ENCODE data around the gene NOTCH3. TPM values are rescaled to one million over a fixed set of nuclear protein-coding genes. Genes with fewer than 3 reads are reported as not detected.

NOTCH3 gene
- total RNA-seq, 4 donors from 2014 or later, result 19.9 to 78.7 (median 49.1) TPM

- peaks cover 3 to 16% (median 13%) of the 10 kb centered on the region in 4 donors for H3K4me1 ChIP-seq
- H3K27me3 ChIP-seq, result peaks cover 0 to 44% (median 17%) of the 10 kb centered on the region in 4 donors
- WGBS, result 98% methylated on average over 11 of the region's 18 CpGs
- peaks cover 0 to 16% (median 0%) of the 10 kb centered on the region in 4 donors for H3K36me3 ChIP-seq
- intact Hi-C loops (cut with DNase I), result no loop called here
- no peak for DNase-seq (ENCODE audit: extremely low spot score)
- H3K27ac ChIP-seq (replicated peaks in 1 of 4), result no peak overlapping the region
- H3K4me3 ChIP-seq, result no peak overlapping the region
- H3K9me3 ChIP-seq, result no peaks in the 10 kb centered on the region
- TF ChIP-seq POLR2A (IDR thresholded peaks at IDR 0.05; ENCODE audit: low read depth) (no peak), POLR2AphosphoS5 (IDR thresholded peaks at IDR 0.05) (no peak)
- TF ChIP-seq, protein P1, sequence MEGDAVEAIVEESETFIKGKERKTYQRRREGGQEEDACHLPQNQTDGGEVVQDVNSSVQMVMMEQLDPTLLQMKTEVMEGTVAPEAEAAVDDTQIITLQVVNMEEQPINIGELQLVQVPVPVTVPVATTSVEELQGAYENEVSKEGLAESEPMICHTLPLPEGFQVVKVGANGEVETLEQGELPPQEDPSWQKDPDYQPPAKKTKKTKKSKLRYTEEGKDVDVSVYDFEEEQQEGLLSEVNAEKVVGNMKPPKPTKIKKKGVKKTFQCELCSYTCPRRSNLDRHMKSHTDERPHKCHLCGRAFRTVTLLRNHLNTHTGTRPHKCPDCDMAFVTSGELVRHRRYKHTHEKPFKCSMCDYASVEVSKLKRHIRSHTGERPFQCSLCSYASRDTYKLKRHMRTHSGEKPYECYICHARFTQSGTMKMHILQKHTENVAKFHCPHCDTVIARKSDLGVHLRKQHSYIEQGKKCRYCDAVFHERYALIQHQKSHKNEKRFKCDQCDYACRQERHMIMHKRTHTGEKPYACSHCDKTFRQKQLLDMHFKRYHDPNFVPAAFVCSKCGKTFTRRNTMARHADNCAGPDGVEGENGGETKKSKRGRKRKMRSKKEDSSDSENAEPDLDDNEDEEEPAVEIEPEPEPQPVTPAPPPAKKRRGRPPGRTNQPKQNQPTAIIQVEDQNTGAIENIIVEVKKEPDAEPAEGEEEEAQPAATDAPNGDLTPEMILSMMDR (IDR thresholded peaks at IDR 0.05), result no peak
Measured at GRCh38 chr19:15191514-15191913, 9.3 kb downstream of the NOTCH3 start.

DNA sequence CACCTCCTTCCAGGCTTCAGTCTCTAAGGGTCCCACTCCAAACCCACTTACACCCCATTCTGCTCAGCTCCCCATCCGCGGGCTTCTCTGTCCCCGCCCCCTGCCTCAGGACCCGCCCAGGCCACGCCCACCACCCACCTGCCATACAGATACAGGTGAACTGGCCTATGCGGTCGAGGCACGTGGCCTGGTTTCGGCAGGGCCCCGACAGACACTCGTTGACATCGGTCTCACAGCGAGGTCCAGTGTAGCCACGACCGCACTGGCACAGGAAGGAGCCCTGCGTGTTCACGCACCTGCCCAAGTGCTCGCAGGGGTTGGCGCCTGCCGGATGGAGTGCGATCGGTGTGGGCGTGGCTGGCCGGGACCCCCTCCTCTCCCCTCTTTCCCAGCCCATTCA, 11.9 kb downstream of the NOTCH3 start:
- intact Hi-C loops (cut with DNase I), result no loop called here
- DNase-seq (ENCODE audit: extremely low spot score), result no peak
- 91% methylated on average over 24 of the region's 24 CpGs for WGBS
- TF ChIP-seq POLR2A (IDR thresholded peaks at IDR 0.05; ENCODE audit: low read depth) (no peak), EP300 (IDR thresholded peaks at IDR 0.05) (no peak), POLR2AphosphoS5 (IDR thresholded peaks at IDR 0.05) (no peak)
- TF ChIP-seq, protein P1 (IDR thresholded peaks at IDR 0.05), result no peak
- Histone ChIP-seq H3K4me1 (no peaks in the 10 kb centered on the region), H3K4me3 (no peak overlapping the region), H3K9me3 (no peaks in the 10 kb centered on the region), H3K27me3 (peaks cover 0 to 17% (median 0%) of the 10 kb centered on the region in 4 donors), H3K36me3 (peaks cover 0 to 23% (median 0%) of the 10 kb centered on the region in 4 donors), H3K27ac (replicated peaks in 1 of 4) (no peak overlapping the region)

DNA sequence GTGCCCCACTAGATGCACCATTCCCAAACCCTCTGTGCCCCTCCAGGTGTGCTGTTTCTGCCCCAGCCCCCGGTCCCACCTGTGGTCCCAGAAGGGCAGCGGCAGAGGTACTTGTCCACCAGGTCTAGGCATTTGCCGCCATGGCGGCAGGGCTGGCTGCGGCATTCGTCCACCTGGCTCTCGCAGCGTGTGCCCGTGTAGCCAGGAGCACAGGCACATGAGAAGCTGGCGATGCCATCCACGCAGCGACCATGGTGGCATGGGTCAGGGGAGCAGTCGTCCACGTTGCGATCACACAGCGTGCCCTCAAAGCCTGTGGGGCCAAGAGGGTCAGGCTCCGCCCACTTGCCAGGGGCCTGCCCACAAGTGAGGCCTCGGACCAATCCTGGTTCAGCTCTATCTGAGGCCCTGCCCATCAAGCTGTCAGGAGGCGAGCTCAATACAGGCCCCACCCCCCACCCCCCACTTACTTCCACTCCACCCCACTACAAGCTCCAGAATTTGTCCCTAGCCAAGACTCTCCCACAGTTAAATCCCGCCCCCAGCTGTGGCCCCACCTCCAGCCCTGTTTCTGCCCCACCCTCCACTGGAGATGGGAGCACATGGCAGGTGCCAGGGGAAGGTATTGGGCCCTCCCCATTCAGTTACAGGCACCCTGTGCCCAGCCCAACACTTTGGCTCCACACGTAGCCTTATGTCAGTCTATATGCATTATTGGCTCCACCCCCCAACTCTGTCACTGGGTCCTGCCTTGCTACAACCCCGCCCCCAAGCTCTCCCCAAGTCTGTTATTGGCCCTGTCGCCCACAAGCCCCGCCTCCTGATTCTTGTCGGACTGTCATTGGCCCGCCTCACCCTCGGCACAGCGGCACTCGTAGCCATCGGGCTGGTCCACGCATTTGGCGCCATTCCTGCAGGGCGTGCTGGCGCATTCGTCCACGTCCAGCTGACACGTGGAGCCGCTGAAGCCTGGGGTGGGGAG, 13.5 kb downstream of the NOTCH3 start:
- Histone ChIP-seq H3K27ac (replicated peaks in 1 of 4) (no peak overlapping the region), H3K27me3 (peaks cover 0 to 11% (median 0%) of the 10 kb centered on the region in 4 donors), H3K9me3 (no peaks in the 10 kb centered on the region), H3K36me3 (peaks cover 0 to 23% (median 0%) of the 10 kb centered on the region in 4 donors), H3K4me1 (no peaks in the 10 kb centered on the region), H3K4me3 (no peak overlapping the region)
- 90% methylated on average over 19 of the region's 38 CpGs for WGBS
- TF ChIP-seq POLR2AphosphoS5 (IDR thresholded peaks at IDR 0.05), result no peak
- TF ChIP-seq EP300 (IDR thresholded peaks at IDR 0.05), result no peak
- TF ChIP-seq, protein P1 (IDR thresholded peaks at IDR 0.05), result no peak
- TF ChIP-seq POLR2A (IDR thresholded peaks at IDR 0.05; ENCODE audit: low read depth), result no peak
- no peak for DNase-seq (ENCODE audit: extremely low spot score)
- intact Hi-C loops (cut with DNase I), result no loop called here

GRCh38 chr19:15185188-15185587, 15.6 kb downstream of the NOTCH3 start:
- 84% methylated on average over 6 of the region's 12 CpGs for WGBS
- Histone ChIP-seq H3K9me3 (no peaks in the 10 kb centered on the region), H3K4me1 (no peaks in the 10 kb centered on the region), H3K27me3 (peaks cover 0 to 10% (median 0%) of the 10 kb centered on the region in 4 donors), H3K4me3 (no peak overlapping the region), H3K27ac (replicated peaks in 1 of 4) (no peak overlapping the region), H3K36me3 (peaks cover 0 to 17% (median 0%) of the 10 kb centered on the region in 4 donors)
- intact Hi-C loops (cut with DNase I), result no loop called here
- DNase-seq (ENCODE audit: extremely low spot score), result no peak
- TF ChIP-seq, protein P1 (IDR thresholded peaks at IDR 0.05), result no peak
- TF ChIP-seq EP300 (IDR thresholded peaks at IDR 0.05), result no peak
- TF ChIP-seq POLR2A (IDR thresholded peaks at IDR 0.05; ENCODE audit: low read depth), result no peak
- no peak for TF ChIP-seq POLR2AphosphoS5 (IDR thresholded peaks at IDR 0.05)

All from esophagus muscularis mucosa (tissue), 4 donors.